Tibial artery (tissue), 4 donors: ENCODE data around the gene TPP1.
A peak's percentile ranks its signal among the peaks of the same experiment; 100 is the strongest.

Experiments used
- DNase-seq, 2 donors: peaks; one replicate each; pipeline ENCODE4 v3.0.0-alpha.2; 2019
- H3K27ac ChIP-seq, 2 donors: fragments of 200-600 bp; sonication (generic) in 1 of 2; 1 replicate in 1 of 2; 2 replicates in 1 of 2; pipeline ENCODE4 v1.5.1; 2018 to 2019; ENCODE audit warnings: mild to moderate bottlenecking in 1 of 2
- H3K27me3 ChIP-seq, 2 donors: fragments of 200-600 bp; sonication (generic) in 1 of 2; one replicate each; pipeline versions ENCODE4 v1.5.1 to v1.6.0; 2016 to 2019
- H3K36me3 ChIP-seq, 3 donors: fragments of 200-600 bp; sonication (generic) in 2 of 3; one replicate each; pipeline ENCODE4 v1.5.1; 2016 to 2019; ENCODE audit warnings: mild to moderate bottlenecking in 2 of 3
- H3K4me1 ChIP-seq, 4 donors: fragments of 200-600 bp; sonication (generic) in 2 of 4; 1 replicate in 3 of 4; 2 replicates in 1 of 4; pipeline ENCODE4 v1.5.1; 2016 to 2019
- H3K4me3 ChIP-seq, 2 donors: fragments of 200-600 bp; sonication (generic) in 1 of 2; 1 replicate in 1 of 2; 2 replicates in 1 of 2; pipeline ENCODE4 v1.5.1; 2018 to 2019; ENCODE audit warnings: mild to moderate bottlenecking in 2 of 2
- H3K9me3 ChIP-seq, 3 donors: fragments of 200-600 bp; sonication (generic) in 1 of 3; one replicate each; pipeline ENCODE4 v1.5.1; 2016 to 2019
- intact Hi-C: fragments of 100-400 bp; cut with DNase I; formaldehyde crosslinking; loops from one replicate; pipeline ENCODE4 v1.15.0; 2023; ENCODE audit warnings: low total_unique reads
- TF ChIP-seq, protein P1 (sequence below), 2 experiments: fragments of 200-600 bp in 1 of 2; fragments of 450-650 bp in 1 of 2; IDR thresholded peaks; one replicate each; pipeline ENCODE4 v1.5.1; 2017 to 2019; ENCODE audit warnings: antibody characterized with exemption in 2 of 2, mild to moderate bottlenecking in 1 of 2, moderate library complexity in 1 of 2

TPP1 gene

GRCh38 chr11:6619004-6619745, at the start of gene TPP1:
Gene TPP1 (minus strand): TSS chr11:6619422. CDS start chr11:6619400, 22 bp downstream.
- DNase-seq: peak; percentile 96 to 97
- peak within 1 kb of the TSS; percentile 84 to 96 for H3K27ac ChIP-seq
- no peaks in the 10 kb centered on the region for H3K9me3 ChIP-seq
- peaks cover 0 to 23% (median 16%) of the 10 kb centered on the region in 4 donors for H3K4me1 ChIP-seq
- TF ChIP-seq, protein P1, sequence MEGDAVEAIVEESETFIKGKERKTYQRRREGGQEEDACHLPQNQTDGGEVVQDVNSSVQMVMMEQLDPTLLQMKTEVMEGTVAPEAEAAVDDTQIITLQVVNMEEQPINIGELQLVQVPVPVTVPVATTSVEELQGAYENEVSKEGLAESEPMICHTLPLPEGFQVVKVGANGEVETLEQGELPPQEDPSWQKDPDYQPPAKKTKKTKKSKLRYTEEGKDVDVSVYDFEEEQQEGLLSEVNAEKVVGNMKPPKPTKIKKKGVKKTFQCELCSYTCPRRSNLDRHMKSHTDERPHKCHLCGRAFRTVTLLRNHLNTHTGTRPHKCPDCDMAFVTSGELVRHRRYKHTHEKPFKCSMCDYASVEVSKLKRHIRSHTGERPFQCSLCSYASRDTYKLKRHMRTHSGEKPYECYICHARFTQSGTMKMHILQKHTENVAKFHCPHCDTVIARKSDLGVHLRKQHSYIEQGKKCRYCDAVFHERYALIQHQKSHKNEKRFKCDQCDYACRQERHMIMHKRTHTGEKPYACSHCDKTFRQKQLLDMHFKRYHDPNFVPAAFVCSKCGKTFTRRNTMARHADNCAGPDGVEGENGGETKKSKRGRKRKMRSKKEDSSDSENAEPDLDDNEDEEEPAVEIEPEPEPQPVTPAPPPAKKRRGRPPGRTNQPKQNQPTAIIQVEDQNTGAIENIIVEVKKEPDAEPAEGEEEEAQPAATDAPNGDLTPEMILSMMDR (IDR thresholded peaks at IDR 0.05): peak in 1 of 2 experiments; percentile 19
- H3K27me3 ChIP-seq: no peaks in the 10 kb centered on the region
- H3K4me3 ChIP-seq: peak within 1 kb of the TSS; percentile 60 to 86
- intact Hi-C loops: no loop called here
- H3K36me3 ChIP-seq: peaks cover 8 to 46% (median 30%) of the 10 kb centered on the region in 3 donors

DNA sequence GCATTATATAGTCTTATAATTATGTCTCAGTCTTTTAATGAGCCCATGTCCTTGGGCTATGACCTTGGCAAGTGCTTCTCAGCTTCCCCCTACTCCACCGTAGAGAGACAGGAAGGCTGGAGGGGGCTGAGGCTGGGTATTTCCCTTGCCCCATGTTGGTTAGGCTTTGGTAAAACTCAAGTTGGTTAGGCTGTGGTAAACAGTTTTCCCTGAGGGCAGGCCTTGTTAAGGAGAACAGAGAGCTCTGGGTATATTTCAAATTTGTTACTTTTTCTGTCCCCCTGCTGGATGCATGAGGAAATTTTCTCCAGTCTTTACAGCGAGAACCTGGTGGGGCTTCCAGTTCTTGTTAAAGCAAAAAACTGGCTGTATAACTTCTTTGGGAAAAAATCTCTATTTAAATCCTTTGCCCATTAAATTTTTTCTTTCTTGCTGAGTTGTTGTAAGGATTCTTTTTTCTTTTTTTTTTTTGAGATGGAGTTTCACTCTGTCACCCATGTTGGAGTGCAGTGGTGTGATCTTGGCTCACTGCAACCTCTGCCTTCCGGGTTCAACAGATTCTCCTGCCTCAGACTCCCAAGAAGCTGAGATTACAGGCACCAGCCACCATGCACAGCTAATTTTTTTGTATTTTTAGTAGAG, 48.6 kb upstream of the TPP1 start:
- intact Hi-C loops: no loop called here
- Histone ChIP-seq H3K4me3 (no peak overlapping the region), H3K9me3 (no peaks in the 10 kb centered on the region), H3K27ac (no peak overlapping the region), H3K36me3 (no peaks in the 10 kb centered on the region), H3K27me3 (no peaks in the 10 kb centered on the region), H3K4me1 (peaks cover 0 to 8% (median 0%) of the 10 kb centered on the region in 4 donors)
- no peak for DNase-seq
- TF ChIP-seq, protein P1 (IDR thresholded peaks at IDR 0.05): peak; percentile 55 to 69

- H3K4me3 ChIP-seq: no peak overlapping the region
- intact Hi-C loops: no loop called here
- no peaks in the 10 kb centered on the region for H3K27me3 ChIP-seq
- DNase-seq: no peak
- TF ChIP-seq, protein P1 (IDR thresholded peaks at IDR 0.05): no peak
- H3K9me3 ChIP-seq: no peaks in the 10 kb centered on the region
- no peak overlapping the region for H3K27ac ChIP-seq
- peaks cover 0 to 8% (median 0%) of the 10 kb centered on the region in 4 donors for H3K4me1 ChIP-seq
- no peaks in the 10 kb centered on the region for H3K36me3 ChIP-seq
Observed at GRCh38 chr11:6666302-6667183, 47.3 kb upstream of the TPP1 start.

- Histone ChIP-seq H3K9me3 (no peaks in the 10 kb centered on the region), H3K27ac (no peak overlapping the region), H3K36me3 (no peaks in the 10 kb centered on the region), H3K4me1 (peaks cover 0 to 8% (median 0%) of the 10 kb centered on the region in 4 donors), H3K4me3 (no peak overlapping the region), H3K27me3 (no peaks in the 10 kb centered on the region)
- intact Hi-C loops: no loop called here
- TF ChIP-seq, protein P1 (IDR thresholded peaks at IDR 0.05): no peak
- no peak for DNase-seq
Observed at GRCh38 chr11:6664551-6664950, 45.3 kb upstream of the TPP1 start.

GRCh38 chr11:6663794-6664469, 44.7 kb upstream of the TPP1 start:
- intact Hi-C loops: no loop called here
- no peak overlapping the region for H3K27ac ChIP-seq
- H3K4me3 ChIP-seq: no peak overlapping the region
- TF ChIP-seq, protein P1 (IDR thresholded peaks at IDR 0.05): no peak
- no peak for DNase-seq
- H3K9me3 ChIP-seq: no peaks in the 10 kb centered on the region
- no peaks in the 10 kb centered on the region for H3K36me3 ChIP-seq
- H3K27me3 ChIP-seq: no peaks in the 10 kb centered on the region
- peaks cover 0 to 8% (median 0%) of the 10 kb centered on the region in 4 donors for H3K4me1 ChIP-seq
